Astrocyte (in vitro differentiated cells and primary cell): ENCODE measurements around the gene HIBADH. TPM values are rescaled to one million over a fixed set of nuclear protein-coding genes. Genes with fewer than 3 reads are reported as not detected.

Experiments used
- DNase-seq: peaks from one replicate; pipeline ENCODE4 v3.0.0-alpha.2; 2010; ENCODE audit warnings: low read depth
- FAIRE-seq: peaks from 2 replicates; lab custom pipeline; 2011; peaks lifted over from hg19 to GRCh38; lab: Jason Lieb, UNC
- H2AFZ ChIP-seq: 2 replicates; pipeline ENCODE4 v1.6.0; 2012; ENCODE audit warnings: low read depth, low read length, inconsistent platforms
- H3K27ac ChIP-seq: 2 replicates; pipeline ENCODE4 v1.5.1; 2011; ENCODE audit warnings: low read depth, low read length, inconsistent platforms
- H3K27me3 ChIP-seq: 2 replicates; pipeline ENCODE4 v1.6.0; 2011; ENCODE audit warnings: low read length, inconsistent platforms; ENCODE audit not compliant: insufficient read depth
- H3K36me3 ChIP-seq: 2 replicates; pipeline ENCODE4 v1.5.1; 2011; ENCODE audit warnings: low read length, inconsistent platforms; ENCODE audit not compliant: insufficient read depth
- H3K4me1 ChIP-seq: 2 replicates; pipeline ENCODE4 v1.5.1; 2011; ENCODE audit warnings: low read length, inconsistent platforms; ENCODE audit not compliant: insufficient read depth
- H3K4me2 ChIP-seq: 2 replicates; pipeline ENCODE4 v1.6.0; 2012; ENCODE audit warnings: low read length, inconsistent platforms
- H3K4me3 ChIP-seq: 2 replicates; pipeline ENCODE4 v1.5.1; 2011; ENCODE audit warnings: low read depth, mild to moderate bottlenecking, low read length, inconsistent platforms; ENCODE audit not compliant: insufficient read depth
- H3K79me2 ChIP-seq: 2 replicates; pipeline ENCODE4 v1.6.0; 2012; ENCODE audit warnings: mild to moderate bottlenecking, low read length, inconsistent platforms; ENCODE audit not compliant: insufficient read depth
- H3K9ac ChIP-seq: 2 replicates; pipeline ENCODE4 v1.6.0; 2012; ENCODE audit warnings: mild to moderate bottlenecking, low read length, inconsistent platforms
- H3K9me3 ChIP-seq: 2 replicates; pipeline ENCODE4 v1.5.1; 2012; ENCODE audit warnings: low read depth, mild to moderate bottlenecking, low read length, inconsistent platforms; ENCODE audit not compliant: insufficient read depth
- H4K20me1 ChIP-seq: 2 replicates; pipeline ENCODE4 v1.6.0; 2012; ENCODE audit warnings: low read length, inconsistent platforms; ENCODE audit not compliant: insufficient read depth
- H3K27ac Mint-ChIP-seq: one replicate; pipeline ENCODE4 v1.8.0; 2021; ENCODE audit warnings: mild to moderate bottlenecking, mixed read lengths; ENCODE audit not compliant: unreplicated experiment
- H3K27me3 Mint-ChIP-seq: one replicate; pipeline ENCODE4 v1.8.0; 2021; ENCODE audit warnings: low read depth, mixed read lengths; ENCODE audit not compliant: unreplicated experiment
- H3K36me3 Mint-ChIP-seq: one replicate; pipeline ENCODE4 v1.8.0; 2021; ENCODE audit warnings: low read depth, mixed read lengths; ENCODE audit not compliant: unreplicated experiment
- H3K4me1 Mint-ChIP-seq: one replicate; pipeline ENCODE4 v1.8.0; 2021; ENCODE audit warnings: low read depth, mixed read lengths; ENCODE audit not compliant: unreplicated experiment
- H3K4me3 Mint-ChIP-seq: one replicate; pipeline ENCODE4 v1.8.0; 2021; ENCODE audit warnings: mild to moderate bottlenecking, moderate library complexity, mixed read lengths; ENCODE audit not compliant: unreplicated experiment
- H3K9me3 Mint-ChIP-seq: one replicate; pipeline ENCODE4 v1.8.0; 2021; ENCODE audit warnings: mild to moderate bottlenecking, mixed read lengths; ENCODE audit not compliant: unreplicated experiment
- CTCF ChIP-seq: IDR thresholded peaks from 2 replicates; pipeline ENCODE4 v1.5.1; 2011; ENCODE audit warnings: low read depth, mild to moderate bottlenecking, inconsistent platforms, low read length, moderate library complexity; ENCODE audit not compliant: insufficient read depth
- EZH2 ChIP-seq: IDR thresholded peaks from 2 replicates; pipeline ENCODE4 v1.6.1; 2012; ENCODE audit warnings: mild to moderate bottlenecking, low read length, inconsistent platforms; ENCODE audit not compliant: insufficient read depth
- total RNA-seq: library from RNA; stranded (reverse); gene quantifications from 2 replicates; pipeline ENCODE4 v1.2.1, GENCODE V29; 2021

HIBADH gene
- total RNA-seq, 1 donor from 2014 or later: 21.9 TPM

DNA sequence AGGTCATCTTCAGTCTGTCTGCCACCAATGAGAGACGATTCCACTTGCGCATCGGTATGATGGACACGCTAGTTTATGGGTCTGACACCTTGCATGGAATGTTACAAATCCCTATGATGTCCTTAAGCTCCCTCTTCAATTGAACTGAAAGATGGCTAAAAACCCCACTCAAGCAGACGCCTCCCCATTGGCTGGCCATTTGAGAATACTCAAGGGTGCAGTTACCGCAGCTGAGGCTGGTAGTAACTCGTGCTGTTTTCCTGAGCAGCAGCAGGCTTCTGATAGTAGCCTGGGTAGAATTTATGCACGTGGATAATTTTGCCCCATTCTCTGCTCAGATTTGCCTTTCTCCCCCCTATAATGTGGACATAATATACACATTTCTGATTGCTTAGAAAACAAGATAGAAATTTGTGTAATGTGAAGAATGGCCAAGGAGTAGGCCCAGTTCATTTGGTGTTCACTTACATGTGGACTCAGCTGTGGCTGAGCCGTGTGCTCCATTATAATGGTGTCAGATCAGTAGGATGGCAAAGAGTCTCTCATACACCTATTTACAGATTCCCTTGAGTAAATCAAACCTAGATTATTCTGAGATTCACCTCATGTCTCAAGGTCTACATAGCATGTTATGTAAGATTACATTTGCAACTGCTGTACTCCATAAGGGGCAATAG is 142.8 kb downstream of the HIBADH start:
- H3K27me3 ChIP-seq: no peaks in the 10 kb centered on the region
- no peak overlapping the region for H3K4me3 Mint-ChIP-seq
- FAIRE-seq: no peak
- H3K27me3 Mint-ChIP-seq: no peaks in the 10 kb centered on the region
- H3K4me2 ChIP-seq: no peak overlapping the region
- H3K36me3 Mint-ChIP-seq: peaks cover 9% of the 10 kb centered on the region
- no peaks in the 10 kb centered on the region for H3K9me3 ChIP-seq
- no peak for DNase-seq
- no peak overlapping the region for H2AFZ ChIP-seq
- no peak overlapping the region for H3K27ac Mint-ChIP-seq
- TF ChIP-seq CTCF (no peak), EZH2 (no peak)
- no peaks in the 10 kb centered on the region for H3K79me2 ChIP-seq
- H3K4me1 Mint-ChIP-seq: no peaks in the 10 kb centered on the region
- H3K9me3 Mint-ChIP-seq: no peaks in the 10 kb centered on the region
- no peak overlapping the region for H3K9ac ChIP-seq
- no peak overlapping the region for H3K27ac ChIP-seq
- H4K20me1 ChIP-seq: no peaks in the 10 kb centered on the region
- H3K36me3 ChIP-seq: peaks cover 2% of the 10 kb centered on the region
- H3K4me3 ChIP-seq: no peak overlapping the region
- H3K4me1 ChIP-seq: no peaks in the 10 kb centered on the region

DNA sequence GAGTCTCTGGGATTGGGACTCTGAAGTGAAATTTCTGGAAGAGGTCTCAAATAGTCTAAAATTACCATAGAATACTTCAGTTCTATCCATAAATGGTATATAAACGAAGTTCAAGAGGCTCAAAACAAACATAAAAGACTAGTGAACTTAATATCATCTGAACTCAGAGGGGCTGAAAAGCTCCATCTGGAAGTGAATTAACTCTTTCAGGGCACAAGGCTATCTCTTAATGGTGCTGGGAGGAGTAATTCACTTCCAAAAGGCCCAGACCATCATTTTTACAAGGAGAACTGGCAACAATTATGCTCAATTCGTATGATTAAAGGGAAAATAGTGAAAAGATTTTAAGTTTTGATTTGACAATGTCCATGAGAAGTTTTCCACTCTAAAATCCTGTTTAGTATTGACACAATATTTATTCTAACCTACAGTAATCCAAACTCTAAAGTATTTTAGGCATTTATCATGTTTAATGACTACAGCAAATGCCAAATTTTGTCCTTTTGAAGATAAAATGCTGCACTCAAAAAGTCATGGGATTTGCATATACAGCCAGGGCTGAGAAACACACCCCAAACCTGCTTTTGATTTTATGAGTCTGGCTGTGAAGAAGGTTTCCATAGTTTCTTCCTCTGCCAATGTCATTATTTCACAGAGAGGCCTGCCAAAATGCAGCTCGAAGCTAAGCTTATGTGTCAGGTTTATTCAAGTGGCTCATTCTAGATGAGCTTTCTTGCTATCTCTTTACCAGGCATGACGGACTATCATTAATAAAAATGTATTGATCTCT is 143.9 kb downstream of the HIBADH start:
- Histone ChIP-seq H3K9me3 (no peaks in the 10 kb centered on the region), H3K79me2 (no peaks in the 10 kb centered on the region), H4K20me1 (no peaks in the 10 kb centered on the region), H3K27ac (no peak overlapping the region), H3K4me3 (no peak overlapping the region), H2AFZ (no peak overlapping the region), H3K36me3 (no peaks in the 10 kb centered on the region), H3K9ac (no peak overlapping the region), H3K4me1 (no peaks in the 10 kb centered on the region), H3K27me3 (no peaks in the 10 kb centered on the region), H3K4me2 (no peak overlapping the region)
- no peak for FAIRE-seq
- Mint-ChIP-seq H3K27me3 (no peaks in the 10 kb centered on the region), H3K9me3 (no peaks in the 10 kb centered on the region), H3K36me3 (peaks cover 2% of the 10 kb centered on the region), H3K27ac (no peak overlapping the region), H3K4me1 (no peaks in the 10 kb centered on the region), H3K4me3 (no peak overlapping the region)
- DNase-seq: no peak
- TF ChIP-seq EZH2 (no peak), CTCF (no peak)

DNA sequence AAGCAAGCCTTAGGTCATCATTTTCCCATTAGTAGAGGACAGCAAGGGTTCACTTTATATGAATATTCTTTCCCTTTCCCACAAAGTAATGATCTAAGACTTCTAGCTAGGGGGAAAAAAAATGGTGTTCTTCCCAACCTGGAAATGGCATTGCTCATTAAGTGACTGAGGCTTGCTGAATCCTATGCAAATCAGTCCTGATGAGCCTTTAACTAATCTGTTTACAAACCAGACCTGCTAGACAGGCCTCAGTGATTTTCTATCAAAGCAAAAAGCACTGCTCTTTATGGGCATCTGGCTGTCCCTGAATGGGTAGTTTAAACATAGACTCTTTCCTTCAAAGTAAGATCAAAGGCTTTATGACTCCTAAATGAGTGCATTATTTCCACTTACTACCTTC is 146.3 kb downstream of the HIBADH start:
- Histone ChIP-seq H3K27me3 (no peaks in the 10 kb centered on the region), H3K36me3 (no peaks in the 10 kb centered on the region), H3K4me1 (no peaks in the 10 kb centered on the region), H3K4me3 (no peak overlapping the region), H3K9me3 (no peaks in the 10 kb centered on the region), H4K20me1 (no peaks in the 10 kb centered on the region), H3K4me2 (no peak overlapping the region), H3K9ac (no peak overlapping the region), H3K79me2 (no peaks in the 10 kb centered on the region), H2AFZ (no peak overlapping the region), H3K27ac (no peak overlapping the region)
- no peaks in the 10 kb centered on the region for H3K9me3 Mint-ChIP-seq
- FAIRE-seq: no peak
- H3K27me3 Mint-ChIP-seq: peaks cover 5% of the 10 kb centered on the region
- no peak overlapping the region for H3K4me3 Mint-ChIP-seq
- TF ChIP-seq EZH2: no peak
- H3K27ac Mint-ChIP-seq: no peak overlapping the region
- no peaks in the 10 kb centered on the region for H3K36me3 Mint-ChIP-seq
- DNase-seq: no peak
- H3K4me1 Mint-ChIP-seq: no peaks in the 10 kb centered on the region
